NK-92 (cell line): ENCODE data around the gene CCP110.

Source experiments
- DNase-seq: peaks from one replicate; lab custom pipeline; 2025; ENCODE audit not compliant: unreplicated experiment; lab: John Stamatoyannopoulos, UW

Gene CCP110

GRCh38 chr16:19549673-19550072 is 25.9 kb downstream of the CCP110 start:
- no peak for DNase-seq

- DNase-seq: peak; percentile 48
Measured at GRCh38 chr16:19555186-19555937, 31.6 kb downstream of the CCP110 start, which contains the start of gene VPS35L. VPS35L (plus strand) TSS chr16:19555703; CDS start chr16:19555730, 27 bp downstream.

- DNase-seq: no peak
Measured at GRCh38 chr16:19555938-19556771, 32.4 kb downstream of the CCP110 start.

GRCh38 chr16:19559242-19559910 is 35.6 kb downstream of the CCP110 start:
- no peak for DNase-seq

- no peak for DNase-seq
Measured at GRCh38 chr16:19560078-19560477, 36.3 kb downstream of the CCP110 start.

- no peak for DNase-seq
Measured at GRCh38 chr16:19563377-19563776, 39.6 kb downstream of the CCP110 start.

- DNase-seq: no peak
Measured at GRCh38 chr16:19566362-19566761, 42.6 kb downstream of the CCP110 start.

GRCh38 chr16:19567560-19567959 is 43.8 kb downstream of the CCP110 start:
- DNase-seq: no peak

GRCh38 chr16:19573997-19574396 is 50.3 kb downstream of the CCP110 start:
- DNase-seq: no peak

- no peak for DNase-seq
Measured at GRCh38 chr16:19574615-19575014, 50.9 kb downstream of the CCP110 start.

GRCh38 chr16:19578378-19578971 is 54.7 kb downstream of the CCP110 start:
- no peak for DNase-seq

- no peak for DNase-seq
Measured at GRCh38 chr16:19582050-19582831, 58.5 kb downstream of the CCP110 start.

GRCh38 chr16:19583665-19584300 is 60.0 kb downstream of the CCP110 start:
- DNase-seq: no peak

- DNase-seq: no peak
Measured at GRCh38 chr16:19588661-19589060, 64.9 kb downstream of the CCP110 start.

GRCh38 chr16:19589106-19589505 is 65.4 kb downstream of the CCP110 start:
- no peak for DNase-seq

GRCh38 chr16:19589771-19590302 is 66.1 kb downstream of the CCP110 start:
- no peak for DNase-seq

- DNase-seq: no peak
Measured at GRCh38 chr16:19595043-19595767, 71.5 kb downstream of the CCP110 start.

- DNase-seq: no peak
Measured at GRCh38 chr16:19598805-19599510, 75.2 kb downstream of the CCP110 start.
